Measurements from ENCODE around the gene IQGAP3. TPM values are rescaled to one million over a fixed set of nuclear protein-coding genes. Genes with fewer than 3 reads are reported as not detected.
A peak's percentile ranks its signal among the peaks of the same experiment; 100 is the strongest.

IQGAP3 gene
- total and polyA plus RNA-seq, 7 donors: 0.55 to 11.2 (median 0.76) TPM; not detected in 1

- H3K36me3 ChIP-seq: peaks cover 0 to 6% (median 0%) of the 10 kb centered on the region in 4 donors
- H3K27me3 ChIP-seq: no peaks in the 10 kb centered on the region
- WGBS, 2 donors: 17 to 23% methylated on average over 12 of the region's 12 CpGs
- peak; percentile 79 for DNase-seq
- no peaks in the 10 kb centered on the region for H3K9me3 ChIP-seq
- H3K4me1 ChIP-seq: peaks cover 0 to 78% (median 77%) of the 10 kb centered on the region in 4 donors
- peak overlapping the region; percentile 98 to 100 (median 100) for H3K27ac ChIP-seq
- intact Hi-C loops (cut with DNase I): no loop called here
- peak overlapping the region; percentile 89 to 100 (median 95) for H3K4me3 ChIP-seq
- TF ChIP-seq CTCF (IDR thresholded peaks at IDR 0.05) (no peak), EP300 (IDR thresholded peaks at IDR 0.05) (no peak), POLR2A (IDR thresholded peaks at IDR 0.05) (peak; percentile 45 to 48), POLR2AphosphoS5 (IDR thresholded peaks at IDR 0.05) (peak; percentile 67 to 89 (median 82))
Measured at GRCh38 chr1:156498432-156499193, 73.8 kb downstream of the IQGAP3 start.

DNA sequence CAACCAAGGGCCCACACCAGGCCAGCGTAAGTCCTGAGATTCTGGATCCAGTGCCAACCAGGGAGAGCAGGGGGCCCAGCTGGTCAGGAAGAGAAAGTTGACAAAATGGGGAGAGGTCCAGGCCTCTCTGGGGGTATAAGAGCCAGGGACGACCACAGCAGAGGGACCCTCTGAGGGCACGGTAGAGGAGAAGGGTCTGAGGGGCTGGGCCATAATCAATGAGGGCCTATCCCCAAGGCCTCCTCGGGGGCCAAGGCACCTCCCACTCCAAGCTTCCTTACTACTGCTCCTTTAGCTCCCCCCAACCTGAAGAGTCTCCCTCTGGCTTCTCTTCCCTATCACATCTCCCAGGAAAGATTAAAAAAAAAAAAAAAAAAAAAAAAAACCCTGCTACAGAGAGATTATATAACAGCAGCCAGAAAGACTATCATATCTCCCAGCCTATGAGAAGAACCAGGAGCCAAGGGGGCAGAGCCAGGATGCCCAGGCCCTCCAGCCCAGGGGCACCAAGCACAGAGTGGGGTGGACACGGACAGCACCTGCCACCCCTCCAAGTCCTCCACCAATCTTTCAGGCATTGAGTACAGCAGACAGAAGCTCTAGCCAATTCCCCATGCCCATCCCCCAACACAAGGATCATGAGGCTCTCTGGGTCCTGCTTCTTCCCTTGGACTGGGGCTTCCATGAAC is 74.5 kb downstream of the IQGAP3 start:
- Histone ChIP-seq H3K9me3 (no peaks in the 10 kb centered on the region), H3K36me3 (peaks cover 0 to 6% (median 0%) of the 10 kb centered on the region in 4 donors), H3K27me3 (no peaks in the 10 kb centered on the region), H3K4me3 (peak overlapping the region; percentile 89 to 100 (median 95)), H3K27ac (peak overlapping the region; percentile 98 to 100 (median 100)), H3K4me1 (peaks cover 0 to 79% (median 77%) of the 10 kb centered on the region in 4 donors)
- 64 to 76% methylated on average over 5 of the region's 5 CpGs for WGBS, 2 donors
- peak; percentile 72 for DNase-seq
- TF ChIP-seq EP300 (IDR thresholded peaks at IDR 0.05): no peak
- TF ChIP-seq POLR2AphosphoS5 (IDR thresholded peaks at IDR 0.05): peak in 3 of 4 donors; percentile 29 to 51 (median 29)
- intact Hi-C loops (cut with DNase I): no loop called here

GRCh38 chr1:156497078-156497742 is 75.2 kb downstream of the IQGAP3 start:
- peak overlapping the region in 3 of 4 donors; percentile 89 to 97 (median 93) for H3K4me3 ChIP-seq
- intact Hi-C loops (cut with DNase I): no loop called here
- H3K27me3 ChIP-seq: no peaks in the 10 kb centered on the region
- H3K9me3 ChIP-seq: no peaks in the 10 kb centered on the region
- H3K36me3 ChIP-seq: peaks cover 0 to 6% (median 0%) of the 10 kb centered on the region in 4 donors
- TF ChIP-seq EP300 (IDR thresholded peaks at IDR 0.05) (peak in 1 of 4 donors; percentile 22), POLR2AphosphoS5 (IDR thresholded peaks at IDR 0.05) (peak in 2 of 4 donors; percentile 19 to 63), POLR2A (IDR thresholded peaks at IDR 0.05) (peak in 1 of 2 donors; percentile 30), CTCF (IDR thresholded peaks at IDR 0.05) (no peak)
- H3K27ac ChIP-seq: peak overlapping the region; percentile 98 to 100 (median 100)
- H3K4me1 ChIP-seq: peaks cover 0 to 80% (median 77%) of the 10 kb centered on the region in 4 donors
- peak; percentile 68 for DNase-seq
- 33 to 55% methylated on average over 11 of the region's 11 CpGs for WGBS, 2 donors

DNA sequence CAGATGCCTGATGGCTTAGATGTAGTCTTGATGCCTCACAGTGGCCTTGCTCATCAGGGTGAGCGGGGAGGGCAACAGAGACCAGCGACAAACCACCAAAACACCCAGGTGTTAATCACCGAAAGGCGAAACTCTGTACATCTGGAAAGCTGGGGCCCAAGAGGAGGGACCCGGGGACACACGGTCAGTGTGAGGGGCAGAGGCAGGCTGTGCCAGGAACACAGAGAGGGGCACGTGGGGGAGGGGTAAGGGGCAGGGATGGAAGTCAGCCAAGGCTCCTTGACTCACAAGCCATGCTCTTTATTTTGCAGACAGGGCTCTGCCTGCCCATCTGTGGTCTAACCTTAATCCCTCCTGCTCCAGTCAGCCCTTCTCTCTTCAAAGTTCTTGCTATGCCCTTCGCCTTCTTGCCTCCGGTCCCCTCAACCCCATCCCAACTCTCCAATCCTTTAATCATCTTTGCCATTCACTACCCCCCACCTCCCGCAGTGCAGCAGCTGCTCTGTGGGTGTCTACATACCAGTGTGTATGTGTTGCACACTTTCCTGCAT is 76.1 kb downstream of the IQGAP3 start:
- H3K4me3 ChIP-seq: peak overlapping the region in 3 of 4 donors; percentile 89 to 97 (median 93)
- TF ChIP-seq CTCF (IDR thresholded peaks at IDR 0.05) (no peak), EP300 (IDR thresholded peaks at IDR 0.05) (no peak), POLR2A (IDR thresholded peaks at IDR 0.05) (no peak), POLR2AphosphoS5 (IDR thresholded peaks at IDR 0.05) (no peak)
- H3K27ac ChIP-seq: peak overlapping the region; percentile 98 to 100 (median 100)
- peaks cover 0 to 6% (median 0%) of the 10 kb centered on the region in 4 donors for H3K36me3 ChIP-seq
- DNase-seq: no peak
- H3K27me3 ChIP-seq: no peaks in the 10 kb centered on the region
- H3K9me3 ChIP-seq: no peaks in the 10 kb centered on the region
- intact Hi-C loops (cut with DNase I): no loop called here
- peaks cover 0 to 81% (median 78%) of the 10 kb centered on the region in 4 donors for H3K4me1 ChIP-seq
- 55 to 73% methylated on average over 10 of the region's 10 CpGs for WGBS, 2 donors

Measured in sigmoid colon (tissue), 7 donors.